ENCODE measurements around the gene FGFR3.

FGFR3 gene

GRCh38 chr4:1851575-1852410 is 58.7 kb downstream of the FGFR3 start:
- TF ChIP-seq CTCF (IDR thresholded peaks at IDR 0.05), result no peak

GRCh38 chr4:1852904-1853623 is 60.0 kb downstream of the FGFR3 start:
- TF ChIP-seq CTCF (IDR thresholded peaks at IDR 0.05), result no peak

GRCh38 chr4:1854752-1855151 is 61.7 kb downstream of the FGFR3 start:
- no peak for TF ChIP-seq CTCF (IDR thresholded peaks at IDR 0.05)

- no peak for TF ChIP-seq CTCF (IDR thresholded peaks at IDR 0.05)
Observed at GRCh38 chr4:1855333-1856070, 62.4 kb downstream of the FGFR3 start.

GRCh38 chr4:1856071-1856942 is 63.2 kb downstream of the FGFR3 start, which contains the start of gene LETM1:
Gene LETM1 (minus strand): TSS chr4:1856156. CDS start chr4:1855950, 206 bp downstream.
- TF ChIP-seq CTCF (IDR thresholded peaks at IDR 0.05), result peak; percentile 19; the same call in 1 of the 2 replicates

- TF ChIP-seq CTCF (IDR thresholded peaks at IDR 0.05), result peak; percentile 2; the same call in 1 of the 2 replicates
Observed at GRCh38 chr4:1856943-1857699, 64.0 kb downstream of the FGFR3 start.

All from LNCAP (cell line).